GM10266 (cell line): ENCODE results near the gene CRP.

Source experiments
- DNase-seq: peaks from one replicate; pipeline ENCODE4 v3.0.0; 2012; ENCODE audit errors: extremely low spot score
- CTCF ChIP-seq: IDR thresholded peaks from 2 replicates; pipeline ENCODE4 v1.5.1; 2012; ENCODE audit warnings: mild to moderate bottlenecking, low read depth; ENCODE audit not compliant: control insufficient read depth, insufficient read depth; ENCODE audit errors: missing control alignments

The CRP gene

GRCh38 chr1:159714529-159714928, at the start of gene CRP:
CRP (minus strand) TSS chr1:159714589; CDS start chr1:159714485, 104 bp downstream.
- no peak for DNase-seq
- TF ChIP-seq CTCF = no peak

- TF ChIP-seq CTCF = no peak
- DNase-seq = no peak
These were observed 49.3 kb upstream of the CRP start for GRCh38 chr1:159763686-159764085.

GRCh38 chr1:159756397-159756796, 42.0 kb upstream of the CRP start:
- no peak for TF ChIP-seq CTCF
- no peak for DNase-seq

GRCh38 chr1:159755451-159756007, 41.1 kb upstream of the CRP start:
- no peak for TF ChIP-seq CTCF
- no peak for DNase-seq

- no peak for TF ChIP-seq CTCF
- DNase-seq = no peak
These were observed 39.0 kb upstream of the CRP start for GRCh38 chr1:159753386-159753785.

- DNase-seq = no peak
- TF ChIP-seq CTCF = no peak
These were observed 37.8 kb upstream of the CRP start for GRCh38 chr1:159752135-159752580.

- TF ChIP-seq CTCF = no peak
- DNase-seq = no peak
These were observed 36.6 kb upstream of the CRP start for GRCh38 chr1:159751031-159751430.
